BE2C (cell line): ENCODE data around the gene UTRN.

ENCODE experiments used
- DNase-seq: peaks from one replicate; pipeline ENCODE4 v3.0.0-alpha.2; 2020
- H3K27me3 ChIP-seq: fragments of 250-450 bp; sonication (Bioruptor Pico); 2 replicates; pipeline ENCODE4 v1.5.1; 2020; ENCODE audit warnings: mild to moderate bottlenecking
- H3K36me3 ChIP-seq: fragments of 250-450 bp; sonication (Bioruptor Pico); 2 replicates; pipeline ENCODE4 v1.5.1; 2020; ENCODE audit warnings: mild to moderate bottlenecking
- H3K4me1 ChIP-seq: fragments of 250-450 bp; sonication (Bioruptor Pico); 2 replicates; pipeline ENCODE4 v1.5.1; 2020
- H3K4me3 ChIP-seq: 2 replicates; pipeline ENCODE4 v1.5.1; 2011; ENCODE audit warnings: low read depth, low read length
- H3K9me3 ChIP-seq: fragments of 250-450 bp; sonication (Bioruptor Pico); 2 replicates; pipeline ENCODE4 v1.5.1; 2020
- TF ChIP-seq, protein P1 (sequence below): IDR thresholded peaks from 2 replicates; pipeline ENCODE4 v1.5.1; 2012; ENCODE audit warnings: mild to moderate bottlenecking, low read depth, low read length

Gene UTRN

DNA sequence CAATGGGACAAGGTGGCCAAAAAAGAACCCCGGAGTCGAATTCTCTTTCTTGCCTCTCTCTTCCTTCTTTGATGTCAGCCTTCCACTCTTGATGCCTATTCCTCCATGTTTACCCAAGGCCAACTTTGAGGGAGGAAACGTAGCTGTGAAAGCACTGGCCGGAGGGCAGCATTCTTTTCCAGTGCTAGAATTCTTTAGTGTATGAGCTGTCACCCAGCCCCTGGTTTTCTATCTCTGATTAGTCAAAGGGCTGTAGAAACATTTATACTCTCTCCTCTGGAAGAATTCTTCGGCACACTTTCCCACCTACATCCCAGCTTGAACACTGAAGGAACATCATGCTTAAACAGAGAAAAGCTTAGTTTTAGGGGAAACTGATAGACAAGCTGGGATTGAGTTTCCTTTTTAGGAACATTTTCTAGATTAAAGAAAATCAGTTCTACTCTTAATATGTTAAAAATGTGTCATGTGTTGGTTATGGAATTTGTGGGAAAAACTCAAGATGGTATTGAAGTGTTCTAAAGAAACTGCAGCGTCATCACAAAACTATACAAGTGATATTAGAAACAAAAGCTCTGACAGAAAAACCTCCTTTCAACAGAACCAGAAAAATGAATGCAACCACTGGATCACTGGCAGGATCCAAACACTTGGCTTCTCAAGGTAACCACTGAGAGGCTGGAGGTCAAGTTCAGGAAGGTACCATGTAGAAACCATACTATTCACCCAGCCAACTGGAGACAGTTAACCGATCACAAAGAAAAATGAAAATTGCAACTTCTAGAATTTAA lies 20.7 kb upstream of the UTRN start:
- no peak for DNase-seq
- Histone ChIP-seq H3K4me1 (no peaks in the 10 kb centered on the region), H3K4me3 (no peak overlapping the region)

DNA sequence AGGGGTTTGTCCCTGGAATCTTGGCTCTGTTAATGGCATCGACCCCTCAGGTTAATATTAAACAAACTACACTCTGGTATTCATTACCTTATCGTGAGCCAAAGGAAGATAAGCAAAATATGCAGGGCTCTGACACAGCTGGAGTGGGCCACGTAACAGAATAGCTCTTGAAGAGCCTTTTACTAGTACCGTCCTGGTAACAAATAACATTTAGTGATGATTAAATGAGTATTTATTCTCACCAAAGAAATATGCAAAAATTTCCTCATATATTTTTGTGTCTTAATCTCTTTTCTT lies 20.1 kb upstream of the UTRN start:
- DNase-seq: no peak
- TF ChIP-seq, protein P1, sequence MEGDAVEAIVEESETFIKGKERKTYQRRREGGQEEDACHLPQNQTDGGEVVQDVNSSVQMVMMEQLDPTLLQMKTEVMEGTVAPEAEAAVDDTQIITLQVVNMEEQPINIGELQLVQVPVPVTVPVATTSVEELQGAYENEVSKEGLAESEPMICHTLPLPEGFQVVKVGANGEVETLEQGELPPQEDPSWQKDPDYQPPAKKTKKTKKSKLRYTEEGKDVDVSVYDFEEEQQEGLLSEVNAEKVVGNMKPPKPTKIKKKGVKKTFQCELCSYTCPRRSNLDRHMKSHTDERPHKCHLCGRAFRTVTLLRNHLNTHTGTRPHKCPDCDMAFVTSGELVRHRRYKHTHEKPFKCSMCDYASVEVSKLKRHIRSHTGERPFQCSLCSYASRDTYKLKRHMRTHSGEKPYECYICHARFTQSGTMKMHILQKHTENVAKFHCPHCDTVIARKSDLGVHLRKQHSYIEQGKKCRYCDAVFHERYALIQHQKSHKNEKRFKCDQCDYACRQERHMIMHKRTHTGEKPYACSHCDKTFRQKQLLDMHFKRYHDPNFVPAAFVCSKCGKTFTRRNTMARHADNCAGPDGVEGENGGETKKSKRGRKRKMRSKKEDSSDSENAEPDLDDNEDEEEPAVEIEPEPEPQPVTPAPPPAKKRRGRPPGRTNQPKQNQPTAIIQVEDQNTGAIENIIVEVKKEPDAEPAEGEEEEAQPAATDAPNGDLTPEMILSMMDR: no peak
- H3K9me3 ChIP-seq: no peaks in the 10 kb centered on the region
- H3K4me3 ChIP-seq: no peak overlapping the region
- H3K4me1 ChIP-seq: no peaks in the 10 kb centered on the region
- H3K36me3 ChIP-seq: no peaks in the 10 kb centered on the region
- H3K27me3 ChIP-seq: no peaks in the 10 kb centered on the region

More for the DNA sequence above, 20.7 kb upstream of the UTRN start:
- Histone ChIP-seq H3K36me3 (no peaks in the 10 kb centered on the region), H3K27me3 (no peaks in the 10 kb centered on the region), H3K9me3 (no peaks in the 10 kb centered on the region)
- TF ChIP-seq, protein P1: no peak

DNA sequence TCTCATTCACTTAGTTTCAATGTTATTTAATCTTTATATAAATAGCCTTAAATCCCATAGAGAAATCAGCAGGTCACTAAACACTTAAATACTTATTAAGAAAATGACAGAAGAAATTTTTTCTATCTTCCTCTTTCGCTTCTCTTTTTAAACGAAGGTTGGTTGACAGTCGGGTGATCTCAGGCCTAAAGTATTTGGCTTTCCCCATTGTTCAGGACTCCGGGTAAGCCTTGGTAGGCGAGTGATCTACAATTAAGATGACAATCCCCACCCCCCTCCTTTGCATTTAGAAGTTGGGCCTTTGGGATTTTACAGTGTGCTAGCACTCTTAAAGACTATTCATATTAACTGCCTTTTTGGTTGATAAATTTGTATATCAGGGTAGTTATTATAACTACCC lies 19.7 kb upstream of the UTRN start:
- Histone ChIP-seq H3K36me3 (no peaks in the 10 kb centered on the region), H3K9me3 (no peaks in the 10 kb centered on the region), H3K4me3 (no peak overlapping the region), H3K4me1 (no peaks in the 10 kb centered on the region), H3K27me3 (no peaks in the 10 kb centered on the region)
- TF ChIP-seq, protein P1: no peak
- no peak for DNase-seq

DNA sequence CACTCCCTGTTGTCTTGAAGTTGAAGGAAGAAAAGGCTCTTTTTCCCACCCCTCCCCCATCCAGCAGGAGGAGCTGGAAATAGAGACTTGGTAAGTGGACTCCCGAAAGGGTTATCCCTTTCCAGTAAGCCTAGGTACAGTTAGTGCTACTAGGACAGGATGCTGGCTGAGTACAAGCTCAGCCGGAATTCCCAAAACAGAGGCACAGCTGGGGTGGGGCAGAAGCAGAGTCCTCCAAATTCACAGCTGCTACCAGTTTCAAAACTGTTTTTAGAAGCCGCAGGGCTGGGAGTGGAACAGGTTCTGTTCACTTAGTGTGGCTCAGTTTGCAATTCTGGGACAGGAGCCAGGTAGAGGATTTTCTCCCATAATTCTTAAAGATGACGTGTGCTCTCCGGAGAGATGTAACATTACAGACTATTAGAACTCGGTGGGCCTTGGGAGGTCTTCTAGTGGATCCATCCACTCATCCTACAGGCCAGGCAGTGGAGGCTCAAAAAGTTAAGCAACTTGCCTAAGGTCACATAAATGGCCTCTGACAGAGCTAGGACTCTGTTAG lies 19.0 kb upstream of the UTRN start:
- TF ChIP-seq, protein P1: no peak
- no peaks in the 10 kb centered on the region for H3K36me3 ChIP-seq
- no peaks in the 10 kb centered on the region for H3K4me1 ChIP-seq
- H3K9me3 ChIP-seq: no peaks in the 10 kb centered on the region
- DNase-seq: no peak
- no peak overlapping the region for H3K4me3 ChIP-seq
- H3K27me3 ChIP-seq: no peaks in the 10 kb centered on the region

DNA sequence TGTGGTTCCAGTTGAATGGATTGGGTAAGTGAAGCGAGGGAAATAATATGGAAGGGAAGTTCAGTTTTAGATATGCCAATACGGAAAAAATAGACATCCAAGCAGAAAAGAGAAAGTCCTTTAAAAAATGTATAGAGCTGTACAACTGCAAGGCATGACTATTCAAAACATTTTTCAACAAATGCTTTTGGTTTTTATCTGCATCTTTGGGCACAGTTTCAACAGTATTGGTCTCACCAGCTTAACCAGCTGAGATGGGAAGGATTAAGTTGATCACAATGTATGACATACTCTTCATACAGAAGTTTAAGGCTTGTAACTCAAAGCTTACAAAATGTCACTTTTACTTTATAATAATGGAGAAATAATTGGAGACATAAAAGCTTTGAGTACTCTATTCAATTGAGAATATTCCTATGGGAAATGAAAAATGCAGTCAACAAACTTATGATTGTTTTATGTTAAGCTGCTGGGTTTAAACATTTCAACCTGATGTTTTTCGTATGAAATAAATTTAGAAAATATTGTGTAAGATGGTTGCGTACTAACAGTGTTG lies 16.3 kb upstream of the UTRN start:
- Histone ChIP-seq H3K27me3 (no peaks in the 10 kb centered on the region), H3K9me3 (no peaks in the 10 kb centered on the region), H3K36me3 (no peaks in the 10 kb centered on the region), H3K4me1 (no peaks in the 10 kb centered on the region), H3K4me3 (no peak overlapping the region)
- TF ChIP-seq, protein P1: no peak
- DNase-seq: no peak

DNA sequence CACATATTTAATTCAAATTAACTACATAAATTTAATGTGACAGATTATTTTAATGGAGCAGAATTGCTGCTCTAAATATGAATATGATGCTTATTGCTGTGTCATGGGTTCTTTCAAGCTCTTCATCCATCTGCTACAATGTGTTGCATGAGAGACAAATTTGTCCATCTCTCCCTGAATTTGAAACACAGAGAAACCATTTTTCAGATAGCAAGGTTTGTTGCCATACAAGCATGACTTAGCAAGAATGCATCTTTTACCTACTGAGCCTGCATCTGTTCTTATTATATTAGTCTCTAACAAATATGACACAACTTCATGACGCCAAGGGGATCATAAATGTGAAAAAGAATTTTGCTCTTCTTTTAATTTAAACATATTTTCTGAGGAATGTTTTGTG lies 8.0 kb upstream of the UTRN start:
- Histone ChIP-seq H3K36me3 (no peaks in the 10 kb centered on the region), H3K4me1 (no peaks in the 10 kb centered on the region), H3K4me3 (no peak overlapping the region), H3K9me3 (no peaks in the 10 kb centered on the region), H3K27me3 (0 out of 2 replicates have a peak, but pooled peaks cover 3% of the 10 kb centered on the region)
- TF ChIP-seq, protein P1: no peak
- no peak for DNase-seq
